Skeletal muscle tissue (tissue), 4 donors: ENCODE data around the gene TMX2. TPM values are rescaled to one million over a fixed set of nuclear protein-coding genes. Genes with fewer than 3 reads are reported as not detected.

ENCODE experiments used
- H3K27ac ChIP-seq: one replicate; pipeline ENCODE4 v1.7.0; 2013; ENCODE audit warnings: mild to moderate bottlenecking, low read depth, low read length, inconsistent platforms
- H3K27me3 ChIP-seq, 3 donors: one replicate each; pipeline ENCODE4 v1.7.0; 2013; ENCODE audit warnings: low read length in 3 of 3; ENCODE audit not compliant: control insufficient read depth in 3 of 3, insufficient read depth in 3 of 3
- H3K36me3 ChIP-seq, 3 donors: one replicate each; pipeline ENCODE4 v1.7.0; 2013; ENCODE audit warnings: low read length in 3 of 3; ENCODE audit not compliant: control insufficient read depth in 3 of 3, insufficient read depth in 3 of 3
- H3K4me1 ChIP-seq, 3 donors: one replicate each; pipeline ENCODE4 v1.7.0; 2013; ENCODE audit warnings: low read length in 3 of 3, mild to moderate bottlenecking in 3 of 3; ENCODE audit not compliant: control insufficient read depth in 3 of 3, insufficient read depth in 3 of 3
- H3K4me3 ChIP-seq, 3 donors: one replicate each; pipeline ENCODE4 v1.7.0; 2013; ENCODE audit warnings: low read length in 3 of 3
- H3K9ac ChIP-seq, 3 donors: one replicate each; pipeline ENCODE4 v1.7.0; 2013; ENCODE audit warnings: low read length in 3 of 3, mild to moderate bottlenecking in 3 of 3, moderate library complexity in 2 of 3, low read depth in 1 of 3
- H3K9me3 ChIP-seq, 3 donors: one replicate each; pipeline ENCODE4 v1.7.0; 2013; ENCODE audit warnings: low read length in 3 of 3; ENCODE audit not compliant: control insufficient read depth in 3 of 3
- total RNA-seq: library from RNA; depleted of rRNA; stranded (reverse); fragments of >200 nt; gene quantifications from one replicate; pipeline ENCODE4 v1.2.3, GENCODE V29; 2014
- donor health status: Osteomylitis.

The TMX2 gene, protein sequence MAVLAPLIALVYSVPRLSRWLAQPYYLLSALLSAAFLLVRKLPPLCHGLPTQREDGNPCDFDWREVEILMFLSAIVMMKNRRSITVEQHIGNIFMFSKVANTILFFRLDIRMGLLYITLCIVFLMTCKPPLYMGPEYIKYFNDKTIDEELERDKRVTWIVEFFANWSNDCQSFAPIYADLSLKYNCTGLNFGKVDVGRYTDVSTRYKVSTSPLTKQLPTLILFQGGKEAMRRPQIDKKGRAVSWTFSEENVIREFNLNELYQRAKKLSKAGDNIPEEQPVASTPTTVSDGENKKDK
- 30.3 TPM for total RNA-seq

DNA sequence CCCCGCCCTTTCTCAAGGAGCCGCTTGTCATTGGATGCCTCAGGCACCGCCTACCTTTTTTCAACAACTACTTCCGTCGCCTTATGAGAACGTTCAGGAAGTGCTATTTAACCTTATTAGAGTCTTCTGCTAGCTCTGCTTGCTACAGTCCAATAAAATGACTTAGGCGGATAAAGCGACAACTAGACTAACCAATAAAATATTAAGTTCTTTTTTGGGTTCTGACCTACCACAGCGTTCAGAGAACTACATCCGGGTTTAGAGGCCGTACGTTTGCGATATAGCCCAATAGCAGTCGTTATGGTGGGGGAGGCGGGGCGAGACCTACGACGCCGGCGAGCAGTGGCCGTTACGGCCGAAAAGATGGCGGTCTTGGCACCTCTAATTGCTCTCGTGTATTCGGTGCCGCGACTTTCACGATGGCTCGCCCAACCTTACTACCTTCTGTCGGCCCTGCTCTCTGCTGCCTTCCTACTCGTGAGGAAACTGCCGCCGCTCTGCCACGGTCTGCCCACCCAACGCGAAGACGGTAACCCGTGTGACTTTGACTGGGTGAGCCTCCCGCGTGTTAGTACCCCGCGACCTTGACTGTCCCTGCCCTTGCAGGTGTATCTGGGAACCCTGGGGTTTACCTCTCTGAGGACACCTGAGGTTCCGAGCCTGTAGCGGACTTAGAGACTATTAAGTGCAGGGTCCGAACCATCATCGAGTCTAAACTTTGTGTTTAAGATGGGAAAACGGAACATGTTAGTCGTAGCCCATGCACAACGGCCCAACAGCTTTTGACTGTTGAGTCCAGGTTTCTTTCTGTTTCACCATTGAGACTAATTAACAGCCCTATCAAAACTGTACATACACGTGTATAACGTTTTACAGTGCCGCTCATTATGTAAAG is at the start of gene TMX2:
Gene TMX2, plus strand, starts transcription at position 338 of the 895 bp plus-strand sequence. Its CDS starts 26 bp downstream, at position 364.
- Histone ChIP-seq H3K4me1 (peaks cover 25 to 34% (median 26%) of the 10 kb centered on the region in 3 donors), H3K27ac (peak within 1 kb of the TSS; percentile 84), H3K9me3 (no peaks in the 10 kb centered on the region), H3K9ac (peak within 1 kb of the TSS; percentile 85 to 99 (median 94)), H3K36me3 (no peaks in the 10 kb centered on the region), H3K27me3 (no peaks in the 10 kb centered on the region), H3K4me3 (peak within 1 kb of the TSS; percentile 97 to 100 (median 98))

DNA sequence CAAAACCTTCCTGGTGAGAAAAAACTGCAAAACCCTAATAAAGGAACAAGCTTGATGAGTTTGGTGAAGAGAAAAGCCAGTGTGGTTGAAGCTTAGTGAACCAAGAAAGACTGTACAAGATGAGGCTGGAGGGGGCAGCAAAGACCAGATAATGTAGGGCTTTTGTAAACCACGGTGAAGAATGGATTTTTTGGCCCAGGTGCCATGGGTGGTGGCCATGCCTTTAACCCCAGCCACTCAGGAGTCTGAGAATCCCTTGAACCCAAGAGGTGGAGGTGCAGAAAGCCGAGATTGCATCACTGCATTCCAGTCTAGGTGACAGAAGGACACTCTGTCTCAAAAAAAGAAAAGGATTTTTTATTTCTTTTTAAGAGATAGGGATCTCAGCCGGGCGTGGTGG is 49.5 kb upstream of the TMX2 start:
- H3K4me1 ChIP-seq, result peaks cover 13 to 18% (median 16%) of the 10 kb centered on the region in 3 donors
- no peaks in the 10 kb centered on the region for H3K27me3 ChIP-seq
- H3K4me3 ChIP-seq, result no peak overlapping the region
- no peak overlapping the region for H3K9ac ChIP-seq
- H3K27ac ChIP-seq, result no peak overlapping the region
- H3K36me3 ChIP-seq, result peaks cover 21 to 28% (median 26%) of the 10 kb centered on the region in 3 donors
- H3K9me3 ChIP-seq, result no peaks in the 10 kb centered on the region

DNA sequence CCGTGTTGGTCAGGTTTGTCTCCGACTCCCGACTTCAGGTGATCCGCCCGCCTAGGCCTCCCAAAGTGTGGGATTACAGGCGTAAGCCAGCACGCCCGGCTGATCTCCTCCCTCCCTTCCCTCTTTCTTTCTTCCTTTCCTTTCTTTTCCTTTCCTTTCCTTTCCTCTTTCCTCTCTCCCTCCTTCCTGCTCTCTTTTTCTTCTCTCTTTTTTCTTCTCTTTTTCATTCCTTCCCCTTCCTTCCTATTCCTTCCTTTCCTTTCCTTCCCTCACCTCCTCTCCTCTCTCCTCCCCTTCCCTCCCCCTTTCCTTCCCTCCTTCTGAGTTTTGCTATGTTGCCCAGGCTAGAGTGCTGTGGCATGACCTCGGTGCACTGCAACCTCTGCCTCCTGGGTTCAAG is 48.4 kb upstream of the TMX2 start:
- no peaks in the 10 kb centered on the region for H3K27me3 ChIP-seq
- no peaks in the 10 kb centered on the region for H3K9me3 ChIP-seq
- H3K9ac ChIP-seq, result no peak overlapping the region
- no peak overlapping the region for H3K27ac ChIP-seq
- peaks cover 21 to 28% (median 25%) of the 10 kb centered on the region in 3 donors for H3K36me3 ChIP-seq
- H3K4me3 ChIP-seq, result no peak overlapping the region
- H3K4me1 ChIP-seq, result peaks cover 9 to 12% (median 11%) of the 10 kb centered on the region in 3 donors

DNA sequence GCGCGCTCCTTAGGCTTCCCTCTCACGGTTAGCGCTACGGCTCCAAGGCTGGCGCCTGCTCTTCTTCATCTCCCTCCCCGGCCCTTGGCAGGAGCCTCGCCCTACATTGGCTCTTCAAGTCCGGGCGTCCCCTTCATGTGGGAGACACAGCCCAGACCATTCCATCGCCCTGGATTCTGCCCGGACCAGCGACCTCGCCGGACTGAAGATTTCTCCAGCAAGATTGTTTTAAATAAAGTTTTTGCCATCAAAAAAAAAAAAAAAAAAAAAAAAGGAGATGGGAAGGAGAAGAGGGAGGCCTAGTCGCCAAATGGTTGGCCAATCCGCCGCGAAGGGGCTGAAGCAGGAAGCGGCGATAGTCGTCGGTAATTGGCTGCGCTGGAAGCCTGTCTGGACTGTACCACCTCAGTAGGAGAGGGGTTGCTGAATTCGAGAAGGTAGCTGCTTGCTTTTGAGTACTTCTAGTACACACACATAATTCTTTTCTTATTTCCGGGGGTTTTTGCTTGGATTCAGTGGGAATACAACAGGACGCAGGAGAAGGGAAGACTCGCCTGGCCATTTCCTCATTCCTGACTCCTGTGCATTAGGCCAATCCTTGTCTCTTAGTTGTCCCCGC is 45.2 kb upstream of the TMX2 start:
- Histone ChIP-seq H3K9me3 (no peaks in the 10 kb centered on the region), H3K27me3 (no peaks in the 10 kb centered on the region), H3K36me3 (peaks cover 3 to 9% (median 5%) of the 10 kb centered on the region in 3 donors)

DNA sequence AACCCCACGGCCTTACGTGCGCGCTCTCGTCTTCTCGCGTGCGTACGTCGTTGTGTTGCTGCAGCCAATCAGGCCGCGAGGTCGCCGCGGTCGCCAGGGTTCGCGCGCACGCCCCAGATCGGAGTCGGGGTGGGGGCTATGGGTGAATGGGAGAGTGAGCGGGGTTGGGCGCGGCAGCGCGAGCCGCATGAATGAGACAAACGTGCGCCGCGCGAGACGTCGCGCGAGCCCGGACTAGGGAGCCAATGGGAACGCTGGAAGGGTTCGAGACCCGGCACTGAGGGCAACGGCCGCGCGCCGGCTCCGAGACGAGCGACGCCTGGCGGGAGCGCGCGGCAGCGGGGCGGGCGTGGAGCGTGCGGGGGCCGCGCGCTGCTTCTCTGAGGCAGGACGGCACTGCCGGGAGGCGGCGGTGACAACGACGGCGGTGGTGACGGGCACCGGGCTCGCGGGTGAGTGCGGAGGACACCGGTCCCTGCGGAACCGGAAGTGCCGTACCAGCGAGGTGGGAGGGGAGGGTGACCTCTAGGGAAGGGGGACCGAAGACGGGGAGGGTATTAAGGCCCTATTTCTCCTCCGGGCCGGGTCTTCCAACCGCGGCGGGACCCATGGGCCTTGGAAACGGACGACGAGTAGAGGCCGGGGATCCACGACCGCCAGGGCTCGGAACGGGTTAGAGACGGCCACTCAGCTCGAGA is 44.5 kb upstream of the TMX2 start, which contains the start of gene ZDHHC5:
Gene ZDHHC5, plus strand, starts transcription at position 379 of the 698 bp plus-strand sequence. CDS start 4,977 bp downstream, outside the sequence.
- H3K36me3 ChIP-seq, result peaks cover 8 to 10% (median 9%) of the 10 kb centered on the region in 3 donors
- H3K9me3 ChIP-seq, result no peaks in the 10 kb centered on the region
- peak within 1 kb of the TSS; percentile 91 for H3K27ac ChIP-seq
- peak within 1 kb of the TSS; percentile 98 to 99 (median 98) for H3K9ac ChIP-seq
- peaks cover 21 to 24% (median 22%) of the 10 kb centered on the region in 3 donors for H3K4me1 ChIP-seq
- peak within 1 kb of the TSS; percentile 82 to 97 (median 95) for H3K4me3 ChIP-seq
- no peaks in the 10 kb centered on the region for H3K27me3 ChIP-seq

More for the DNA sequence above, 45.2 kb upstream of the TMX2 start:
- peak overlapping the region; percentile 98 to 99 (median 98) for H3K9ac ChIP-seq
- peak overlapping the region; percentile 82 to 97 (median 95) for H3K4me3 ChIP-seq
- peak overlapping the region; percentile 91 for H3K27ac ChIP-seq
- peaks cover 21 to 24% (median 22%) of the 10 kb centered on the region in 3 donors for H3K4me1 ChIP-seq

DNA sequence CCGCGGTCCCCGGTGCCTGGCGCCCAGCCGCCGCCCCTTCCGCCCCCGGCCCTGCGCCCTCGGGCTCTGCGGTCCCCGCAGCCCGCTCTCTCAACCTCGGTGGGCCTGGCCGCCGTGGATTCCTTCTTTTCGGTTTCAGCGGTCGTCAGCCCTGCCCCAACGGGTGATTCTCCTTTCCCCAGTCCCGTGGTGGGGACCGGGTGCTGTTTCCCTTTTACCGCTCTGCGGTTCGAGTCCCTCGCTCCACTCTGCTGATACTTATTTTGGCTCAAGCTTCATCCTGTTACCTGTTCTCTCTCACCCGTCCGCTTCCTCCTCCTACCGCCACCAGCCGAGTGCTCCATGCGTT is 44.0 kb upstream of the TMX2 start:
- Histone ChIP-seq H3K4me1 (peaks cover 21 to 24% (median 22%) of the 10 kb centered on the region in 3 donors), H3K36me3 (peaks cover 11 to 15% (median 15%) of the 10 kb centered on the region in 3 donors)

DNA sequence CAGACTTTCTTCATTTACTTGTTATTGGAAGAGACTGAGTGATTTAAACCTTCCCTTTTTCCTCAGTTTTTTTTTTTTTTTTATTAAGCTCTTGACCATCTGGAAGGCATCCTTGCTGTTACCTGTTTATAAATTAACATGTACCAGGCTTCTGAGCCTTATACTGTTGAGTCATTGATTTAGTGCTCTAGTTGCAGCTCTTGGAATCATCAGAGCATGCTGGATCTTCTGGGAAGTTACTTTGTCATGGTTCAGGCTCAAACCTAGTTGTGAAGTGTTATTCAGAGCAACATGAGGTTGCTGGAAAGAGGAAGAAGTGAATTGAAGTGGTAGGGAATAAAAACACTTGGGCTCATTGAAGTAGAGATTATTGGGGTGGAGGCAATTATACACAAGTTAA is 38.1 kb upstream of the TMX2 start:
- H3K9me3 ChIP-seq, result no peaks in the 10 kb centered on the region
- peaks cover 6 to 11% (median 10%) of the 10 kb centered on the region in 3 donors for H3K4me1 ChIP-seq
- peaks cover 14 to 38% (median 27%) of the 10 kb centered on the region in 3 donors for H3K36me3 ChIP-seq
- H3K9ac ChIP-seq, result no peak overlapping the region
- no peak overlapping the region for H3K27ac ChIP-seq
- H3K27me3 ChIP-seq, result no peaks in the 10 kb centered on the region
- no peak overlapping the region for H3K4me3 ChIP-seq

More for the DNA sequence above, 44.0 kb upstream of the TMX2 start:
- peak overlapping the region; percentile 94 to 98 (median 98) for H3K9ac ChIP-seq
- peak overlapping the region; percentile 91 for H3K27ac ChIP-seq
- no peaks in the 10 kb centered on the region for H3K27me3 ChIP-seq
- H3K4me3 ChIP-seq, result peak overlapping the region; percentile 82 to 97 (median 95)
- H3K9me3 ChIP-seq, result no peaks in the 10 kb centered on the region

DNA sequence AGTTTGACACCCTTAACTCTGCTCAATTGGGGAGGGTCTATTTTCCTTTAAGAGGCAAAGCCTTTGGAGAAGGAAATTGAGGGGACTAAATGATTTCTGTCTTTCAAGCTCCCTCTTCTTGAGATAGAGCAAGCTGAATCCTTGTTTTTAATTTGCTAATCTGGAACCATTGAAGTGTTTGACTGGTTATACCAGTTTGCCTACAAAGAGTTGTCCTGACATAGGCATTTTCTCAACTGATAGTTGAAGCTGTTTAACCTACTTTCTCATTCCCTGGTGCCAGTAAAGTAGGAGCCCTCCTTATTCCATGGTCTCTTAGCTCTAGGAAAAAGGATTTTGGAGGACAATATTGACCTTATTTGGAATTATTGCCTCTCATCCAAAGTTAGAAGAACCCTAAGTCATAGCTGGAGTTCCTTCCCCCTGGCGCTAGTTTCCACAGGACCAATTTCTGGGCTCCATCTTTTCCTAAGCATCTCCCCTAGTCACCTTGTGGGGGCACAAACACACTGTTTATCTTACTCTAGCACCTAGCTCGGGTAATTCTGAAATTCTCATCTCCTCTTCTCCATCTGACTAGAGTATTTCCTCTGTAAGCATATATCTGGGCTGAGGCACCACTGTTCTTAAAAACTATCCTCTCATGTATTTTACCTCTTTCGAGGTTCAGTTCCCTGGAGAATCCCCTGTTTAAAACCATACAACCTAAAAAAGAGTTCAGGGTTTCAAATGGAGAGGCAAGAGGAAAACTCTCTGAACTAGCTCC is 37.0 kb upstream of the TMX2 start:
- Histone ChIP-seq H3K27ac (no peak overlapping the region), H3K36me3 (peaks cover 16 to 44% (median 27%) of the 10 kb centered on the region in 3 donors), H3K27me3 (no peaks in the 10 kb centered on the region), H3K9me3 (no peaks in the 10 kb centered on the region), H3K4me1 (peaks cover 2 to 5% (median 4%) of the 10 kb centered on the region in 3 donors), H3K9ac (no peak overlapping the region), H3K4me3 (no peak overlapping the region)
